HEK293 (cell line): ENCODE measurements around the gene PRICKLE1.
"Not testable (repeated sequence)": the region's sequence is repeated elsewhere in the genome, so short reads cannot be mapped to it uniquely, and the experiment has no call there.

ENCODE experiments used
- ATF2 ChIP-seq: fragments of 450-650 bp; formaldehyde crosslinking; IDR thresholded peaks from 2 replicates; pipeline ENCODE4 v1.5.1; 2016; ENCODE audit warnings: missing biosample characterization, missing genetic modification characterization, low read depth
- CTCF ChIP-seq: fragments of 450-650 bp; formaldehyde crosslinking; IDR thresholded peaks from 2 replicates; pipeline ENCODE4 v1.5.1; 2016; ENCODE audit warnings: missing biosample characterization, missing genetic modification characterization
- ELK4 ChIP-seq: IDR thresholded peaks from 2 replicates; pipeline ENCODE4 v1.6.1; 2011; ENCODE audit warnings: mild to moderate bottlenecking, low read depth, low read length, borderline replicate concordance
- ZNF146 ChIP-seq: fragments of 450-650 bp; formaldehyde crosslinking; IDR thresholded peaks from 2 replicates; pipeline ENCODE4 v1.5.1; 2016; ENCODE audit warnings: missing biosample characterization, missing genetic modification characterization
- ZNF184 ChIP-seq: fragments of 450-650 bp; IDR thresholded peaks from 2 replicates; pipeline ENCODE4 v1.5.1; 2018; ENCODE audit warnings: missing biosample characterization, mild to moderate bottlenecking, missing genetic modification characterization
- ZNF302 ChIP-seq: fragments of 450-650 bp; formaldehyde crosslinking; IDR thresholded peaks from 2 replicates; pipeline ENCODE4 v1.5.1; 2016; ENCODE audit warnings: missing biosample characterization, missing genetic modification characterization, low read depth
- ZNF311 ChIP-seq: fragments of 450-650 bp; formaldehyde crosslinking; IDR thresholded peaks from 2 replicates; pipeline ENCODE4 v1.5.1; 2017; ENCODE audit warnings: missing biosample characterization, missing genetic modification characterization, borderline replicate concordance
- ZNF335 ChIP-seq: fragments of 450-650 bp; formaldehyde crosslinking; conservative IDR thresholded peaks from 2 replicates; pipeline ENCODE4 v1.5.1; 2016; ENCODE audit warnings: missing biosample characterization, missing genetic modification characterization
- ZNF362 ChIP-seq: fragments of 450-650 bp; formaldehyde crosslinking; IDR thresholded peaks from 2 replicates; pipeline ENCODE4 v1.5.1; 2016; ENCODE audit warnings: missing biosample characterization, missing genetic modification characterization
- ZNF449 ChIP-seq: fragments of 450-650 bp; formaldehyde crosslinking; IDR thresholded peaks from 2 replicates; pipeline ENCODE4 v1.5.1; 2017; ENCODE audit warnings: missing biosample characterization, mild to moderate bottlenecking, missing genetic modification characterization, moderate library complexity
- ZNF677 ChIP-seq: fragments of 450-650 bp; IDR thresholded peaks from 2 replicates; pipeline ENCODE4 v1.5.0; 2018; ENCODE audit warnings: missing biosample characterization, mild to moderate bottlenecking, missing genetic modification characterization, moderate library complexity
- ZNF792 ChIP-seq: fragments of 450-650 bp; formaldehyde crosslinking; IDR thresholded peaks from 2 replicates; pipeline ENCODE4 v1.5.1; 2016; ENCODE audit warnings: missing biosample characterization, missing genetic modification characterization

GRCh38 chr12:42541308-42541707, 48.2 kb downstream of the PRICKLE1 start:
- not testable (repeated sequence) for TF ChIP-seq ZNF677; CTCF (tag by site-specific recombination); ZNF449 (tag by site-specific recombination); ZNF184 (tag by site-specific recombination); ZNF311; ZNF302; ZNF146 (tag by site-specific recombination); ELK4; ZNF362; ZNF792 (tag by site-specific recombination); ATF2; ZNF335 (tag by site-specific recombination)
